Duodenal mucosa (tissue), 2 donors: ENCODE results near the gene DAAM1.

Experiments used
- H3K27ac ChIP-seq: one replicate; pipeline ENCODE4 v1.7.0; 2013; ENCODE audit warnings: low read depth, low read length
- H3K27me3 ChIP-seq, 2 donors: one replicate each; pipeline ENCODE4 v1.7.0; 2013; ENCODE audit warnings: low read length in 2 of 2, control low read depth in 1 of 2; ENCODE audit not compliant: insufficient read depth in 2 of 2, control insufficient read depth in 1 of 2
- H3K36me3 ChIP-seq, 2 donors: one replicate each; pipeline ENCODE4 v1.7.0; 2013; ENCODE audit warnings: low read length in 2 of 2, control low read depth in 1 of 2; ENCODE audit not compliant: insufficient read depth in 2 of 2, control insufficient read depth in 1 of 2
- H3K4me1 ChIP-seq, 2 donors: one replicate each; pipeline ENCODE4 v1.7.0; 2013; ENCODE audit warnings: low read length in 2 of 2, control low read depth in 1 of 2; ENCODE audit not compliant: insufficient read depth in 2 of 2, control insufficient read depth in 1 of 2
- H3K4me3 ChIP-seq, 2 donors: one replicate each; pipeline ENCODE4 v1.7.0; 2013; ENCODE audit warnings: low read length in 2 of 2, low read depth in 1 of 2
- H3K9ac ChIP-seq, 2 donors: one replicate each; pipeline ENCODE4 v1.7.0; 2013; ENCODE audit warnings: low read length in 2 of 2, low read depth in 1 of 2
- H3K9me3 ChIP-seq, 2 donors: one replicate each; pipeline ENCODE4 v1.7.0; 2013; ENCODE audit warnings: low read length in 2 of 2, control low read depth in 1 of 2; ENCODE audit not compliant: control insufficient read depth in 1 of 2

Gene DAAM1

GRCh38 chr14:59389936-59390335 lies 201.5 kb downstream of the DAAM1 start:
- H3K27ac ChIP-seq: no peak overlapping the region
- H3K4me3 ChIP-seq: no peak overlapping the region
- H3K27me3 ChIP-seq: no peaks in the 10 kb centered on the region
- no peaks in the 10 kb centered on the region for H3K9me3 ChIP-seq
- H3K9ac ChIP-seq: no peak overlapping the region
- no peaks in the 10 kb centered on the region for H3K36me3 ChIP-seq
- H3K4me1 ChIP-seq: no peaks in the 10 kb centered on the region

GRCh38 chr14:59391388-59391787 lies 202.9 kb downstream of the DAAM1 start:
- no peak overlapping the region for H3K27ac ChIP-seq

DNA sequence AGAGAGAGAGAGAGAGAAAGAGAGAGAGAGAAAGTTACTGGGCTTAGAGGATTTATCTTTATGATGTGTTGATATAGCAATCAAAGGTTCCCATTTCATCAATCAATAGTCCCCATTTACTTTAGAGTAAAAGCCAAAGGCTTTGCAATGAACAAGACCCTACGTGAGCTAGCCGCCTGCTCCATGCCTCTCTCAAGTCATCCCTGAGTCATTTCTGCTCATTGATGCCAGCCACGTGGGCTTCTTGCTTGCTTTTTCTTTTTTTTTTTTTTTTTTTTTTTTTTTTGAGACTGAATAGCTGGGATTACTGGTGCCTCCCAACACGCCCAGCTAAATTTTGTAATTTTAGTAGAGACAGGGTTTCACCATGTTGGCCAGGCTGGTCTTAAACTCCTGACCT lies 205.8 kb downstream of the DAAM1 start:
- Histone ChIP-seq H3K27ac (no peak overlapping the region), H3K9me3 (no peaks in the 10 kb centered on the region), H3K4me3 (no peak overlapping the region), H3K27me3 (no peaks in the 10 kb centered on the region), H3K36me3 (no peaks in the 10 kb centered on the region), H3K4me1 (no peaks in the 10 kb centered on the region), H3K9ac (no peak overlapping the region)

More at GRCh38 chr14:59391388-59391787, 202.9 kb downstream of the DAAM1 start:
- Histone ChIP-seq H3K4me1 (no peaks in the 10 kb centered on the region), H3K9me3 (no peaks in the 10 kb centered on the region), H3K27me3 (no peaks in the 10 kb centered on the region), H3K9ac (no peak overlapping the region), H3K36me3 (no peaks in the 10 kb centered on the region), H3K4me3 (no peak overlapping the region)

DNA sequence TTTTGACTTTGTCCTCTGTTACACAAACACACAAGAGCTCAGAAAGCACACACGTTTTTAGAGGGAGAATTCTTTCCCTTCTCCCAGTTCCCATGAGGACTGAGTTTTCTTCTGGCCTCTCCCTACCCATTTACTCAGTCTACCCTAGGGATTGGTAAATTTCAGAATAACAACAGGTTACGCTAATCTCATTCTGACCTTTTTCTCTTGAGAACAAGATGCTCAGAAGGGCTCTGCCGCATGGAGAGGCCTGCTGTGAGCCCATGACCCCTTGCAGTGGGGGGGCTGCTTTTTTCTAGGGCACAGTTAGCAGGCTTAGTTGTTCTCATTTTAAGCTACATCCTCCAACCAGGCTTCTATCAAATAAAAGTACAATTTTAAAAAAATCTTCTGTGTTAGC lies 207.2 kb downstream of the DAAM1 start:
- Histone ChIP-seq H3K27me3 (no peaks in the 10 kb centered on the region), H3K4me3 (no peak overlapping the region), H3K36me3 (no peaks in the 10 kb centered on the region), H3K9ac (no peak overlapping the region), H3K4me1 (no peaks in the 10 kb centered on the region), H3K9me3 (no peaks in the 10 kb centered on the region), H3K27ac (no peak overlapping the region)

GRCh38 chr14:59398841-59399240 lies 210.4 kb downstream of the DAAM1 start:
- Histone ChIP-seq H3K4me3 (no peak overlapping the region), H3K9me3 (no peaks in the 10 kb centered on the region), H3K9ac (no peak overlapping the region), H3K27me3 (no peaks in the 10 kb centered on the region), H3K27ac (no peak overlapping the region), H3K4me1 (no peaks in the 10 kb centered on the region), H3K36me3 (no peaks in the 10 kb centered on the region)

DNA sequence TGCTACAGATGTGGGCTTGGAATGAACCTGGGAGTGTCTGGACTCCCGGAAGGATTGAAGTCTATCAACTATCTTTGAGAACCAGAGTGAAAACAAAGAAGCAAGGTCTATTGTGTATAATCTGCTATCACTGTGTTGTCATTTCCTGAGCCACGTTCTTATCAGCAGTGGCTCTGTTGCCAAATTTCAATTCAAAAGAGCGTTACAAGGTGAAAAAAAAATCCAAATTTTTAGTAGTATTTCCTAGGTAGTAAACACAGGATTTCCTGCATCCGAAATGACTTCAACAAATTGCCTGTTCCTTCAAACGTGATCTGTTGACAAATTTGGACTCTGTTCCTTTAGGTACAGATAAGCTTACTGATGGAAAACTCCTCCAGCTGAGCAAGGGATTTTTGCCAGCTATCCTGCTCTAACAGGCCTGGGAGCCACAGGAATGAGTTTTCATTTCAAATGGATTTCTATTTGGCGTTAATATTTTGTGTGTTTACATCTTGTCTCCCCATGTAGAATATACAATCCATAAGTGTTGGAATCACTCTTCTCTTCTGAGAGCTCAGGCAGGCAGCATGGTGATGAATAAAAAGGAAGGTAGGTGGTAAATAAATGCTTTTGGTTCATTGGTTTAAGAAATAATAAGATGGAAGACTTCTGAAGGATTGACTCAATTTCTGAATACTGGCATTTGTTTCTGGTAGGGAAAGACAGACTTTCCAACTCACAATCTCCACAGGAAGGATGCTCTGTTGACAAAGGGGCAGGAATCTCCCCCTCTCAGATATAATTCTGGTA lies 218.2 kb downstream of the DAAM1 start:
- no peak overlapping the region for H3K27ac ChIP-seq
- H3K4me1 ChIP-seq: peaks cover 4 to 10% of the 10 kb centered on the region in 2 donors
- no peak overlapping the region for H3K4me3 ChIP-seq
- H3K27me3 ChIP-seq: no peaks in the 10 kb centered on the region
- H3K36me3 ChIP-seq: no peaks in the 10 kb centered on the region
- no peaks in the 10 kb centered on the region for H3K9me3 ChIP-seq
- no peak overlapping the region for H3K9ac ChIP-seq

GRCh38 chr14:59407246-59408010 lies 219.0 kb downstream of the DAAM1 start:
- H3K4me1 ChIP-seq: peaks cover 4 to 10% of the 10 kb centered on the region in 2 donors
- no peak overlapping the region for H3K9ac ChIP-seq
- no peaks in the 10 kb centered on the region for H3K9me3 ChIP-seq
- H3K27ac ChIP-seq: no peak overlapping the region
- no peaks in the 10 kb centered on the region for H3K36me3 ChIP-seq
- H3K4me3 ChIP-seq: no peak overlapping the region
- no peaks in the 10 kb centered on the region for H3K27me3 ChIP-seq

- Histone ChIP-seq H3K4me3 (no peak overlapping the region), H3K27me3 (no peaks in the 10 kb centered on the region), H3K36me3 (no peaks in the 10 kb centered on the region), H3K9ac (no peak overlapping the region), H3K9me3 (no peaks in the 10 kb centered on the region), H3K4me1 (no peaks in the 10 kb centered on the region), H3K27ac (no peak overlapping the region)
Observed at GRCh38 chr14:59415836-59416602, 227.6 kb downstream of the DAAM1 start.

DNA sequence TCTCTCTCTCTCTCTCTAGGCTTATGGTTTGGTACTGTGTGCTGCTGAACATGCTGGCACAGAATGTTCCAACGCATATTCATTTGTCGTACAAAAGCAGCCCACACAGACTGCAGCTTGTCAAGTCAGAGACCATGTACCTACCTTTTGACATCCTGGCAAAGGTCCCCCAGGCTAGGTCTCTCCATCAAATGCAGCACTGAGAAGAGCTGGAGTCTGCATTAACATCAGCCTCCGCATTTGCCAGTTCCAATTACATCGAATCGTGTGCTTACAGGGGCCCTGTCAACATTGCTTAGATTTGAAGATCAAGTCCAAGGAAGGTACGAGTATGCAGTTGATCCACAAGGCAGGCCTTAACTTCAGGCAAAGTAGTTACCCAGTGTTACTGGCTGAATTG lies 228.8 kb downstream of the DAAM1 start:
- Histone ChIP-seq H3K27ac (no peak overlapping the region), H3K36me3 (no peaks in the 10 kb centered on the region)

DNA sequence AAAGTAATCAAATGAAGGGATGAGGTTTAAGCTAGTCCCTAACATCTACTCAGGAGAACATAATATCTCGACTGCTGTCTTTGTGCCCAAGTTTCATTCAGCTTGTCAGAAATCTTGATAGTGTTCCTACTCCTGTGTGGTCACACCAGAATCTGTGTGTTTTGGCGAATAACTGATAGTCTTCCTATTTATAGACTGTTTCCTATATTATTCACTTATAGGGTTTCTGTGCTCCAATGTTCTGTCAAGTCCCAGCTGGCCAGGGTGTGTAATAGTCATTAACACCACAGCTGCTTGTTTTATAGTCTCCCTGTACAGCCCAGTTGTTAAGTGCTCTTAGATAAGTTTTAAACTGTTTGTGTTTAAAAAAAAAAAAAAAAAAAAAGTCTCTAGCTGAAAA lies 230.8 kb downstream of the DAAM1 start:
- Histone ChIP-seq H3K27me3 (no peaks in the 10 kb centered on the region), H3K27ac (no peak overlapping the region)

More for the DNA sequence above, 228.8 kb downstream of the DAAM1 start:
- no peak overlapping the region for H3K4me3 ChIP-seq
- no peaks in the 10 kb centered on the region for H3K4me1 ChIP-seq
- H3K9me3 ChIP-seq: no peaks in the 10 kb centered on the region
- H3K9ac ChIP-seq: no peak overlapping the region
- no peaks in the 10 kb centered on the region for H3K27me3 ChIP-seq

More for the DNA sequence above, 230.8 kb downstream of the DAAM1 start:
- Histone ChIP-seq H3K9me3 (no peaks in the 10 kb centered on the region), H3K36me3 (no peaks in the 10 kb centered on the region), H3K4me1 (no peaks in the 10 kb centered on the region), H3K4me3 (no peak overlapping the region), H3K9ac (no peak overlapping the region)
